Endothelial cell of umbilical vein (primary cell): ENCODE data around the gene PPP2R2C. TPM values are rescaled to one million over a fixed set of nuclear protein-coding genes. Genes with fewer than 3 reads are reported as not detected.

Source experiments
- BruUV-seq: library from RNA; stranded (reverse); fragments of 400-500 nt; replicated peaks from 2 replicates; lab custom pipeline; 2021; lab: Mats Ljungman, UMichigan
- CTCF ChIA-PET: fragments of 300-600, 350-600 bp; sonication (Branson Sonifier 250); formaldehyde crosslinking; loops from one replicate; lab custom pipeline; 2021; ENCODE audit warnings: antibody characterized with exemption, inconsistent platforms; lab: Charles Lee
- POLR2A ChIA-PET: fragments of 300-600, 350-600 bp; sonication (Branson Sonifier 250); formaldehyde crosslinking; loops from one replicate; lab custom pipeline; 2021; ENCODE audit warnings: antibody characterized with exemption, inconsistent platforms; lab: Charles Lee
- DNase-seq: peaks from one replicate; pipeline ENCODE4 v3.0.0-alpha.2; 2011; ENCODE audit warnings: low read depth, low spot score
- FAIRE-seq: peaks from 2 replicates; lab custom pipeline; 2011; peaks lifted over from hg19 to GRCh38; lab: Jason Lieb, UNC
- H2AFZ ChIP-seq: 2 replicates; pipeline ENCODE4 v1.6.0; 2012; ENCODE audit warnings: low read depth, low read length, control low read depth, inconsistent platforms
- H3K27ac ChIP-seq: 2 replicates; pipeline ENCODE4 v1.5.1; 2011; ENCODE audit warnings: low read depth, mild to moderate bottlenecking, control low read depth, low read length, moderate library complexity; ENCODE audit not compliant: insufficient read depth
- H3K27me3 ChIP-seq, 2 experiments: 2 replicates each; pipeline versions ENCODE4 v1.6.0 to v1.6.1; 2011; ENCODE audit warnings: low read length in 2 of 2, mixed read lengths in 1 of 2; ENCODE audit not compliant: control insufficient read depth in 2 of 2, insufficient read depth in 2 of 2
- H3K36me3 ChIP-seq, 2 experiments: 2 replicates in 1 of 2; 3 replicates in 1 of 2; pipeline ENCODE4 v1.5.1; 2011; ENCODE audit warnings: low read length in 2 of 2, mild to moderate bottlenecking in 1 of 2, moderate library complexity in 1 of 2; ENCODE audit not compliant: control insufficient read depth in 2 of 2, insufficient read depth in 2 of 2; ENCODE audit errors: extremely low read depth in 1 of 2
- H3K4me1 ChIP-seq: 3 replicates; pipeline ENCODE4 v1.5.1; 2011; ENCODE audit warnings: mild to moderate bottlenecking, low read length; ENCODE audit not compliant: control insufficient read depth, insufficient read depth; ENCODE audit errors: extremely low read depth
- H3K4me2 ChIP-seq: 2 replicates; pipeline ENCODE4 v1.6.1; 2011; ENCODE audit warnings: low read length, control low read depth, mixed read lengths; ENCODE audit not compliant: insufficient read depth
- H3K4me3 ChIP-seq, 3 experiments: fragments of 200-600 bp in 1 of 3; sonication (generic), shearing (Covaris generic) in 1 of 3; replicated peaks in 1 of 3; 2 replicates each; pipeline ENCODE4 v1.5.1; 2011 to 2016; ENCODE audit warnings: control low read depth in 3 of 3, low read length in 3 of 3, mild to moderate bottlenecking in 2 of 3, inconsistent platforms in 1 of 3, low read depth in 1 of 3, moderate library complexity in 1 of 3; ENCODE audit not compliant: insufficient read depth in 1 of 3
- H3K79me2 ChIP-seq: 2 replicates; pipeline ENCODE4 v1.6.0; 2012; ENCODE audit warnings: low read length, inconsistent platforms; ENCODE audit not compliant: control insufficient read depth, insufficient read depth
- H3K9ac ChIP-seq: replicated peaks from 2 replicates; pipeline ENCODE3; 2011; ENCODE audit warnings: low read length, control low read depth; ENCODE audit not compliant: insufficient read depth; ENCODE audit errors: extremely low read depth
- H3K9me1 ChIP-seq: replicated peaks from 3 replicates; pipeline ENCODE4 v1.6.0; 2011; ENCODE audit warnings: mild to moderate bottlenecking, low read length; ENCODE audit not compliant: control insufficient read depth, insufficient read depth; ENCODE audit errors: extremely low read depth
- H3K9me3 ChIP-seq: replicated peaks from 2 replicates; pipeline ENCODE4 v1.5.1; 2012; ENCODE audit warnings: low read length, inconsistent platforms; ENCODE audit not compliant: control insufficient read depth, insufficient read depth
- H4K20me1 ChIP-seq: replicated peaks from 2 replicates; pipeline ENCODE3; 2011; ENCODE audit warnings: mild to moderate bottlenecking, low read length; ENCODE audit not compliant: control insufficient read depth, insufficient read depth; ENCODE audit errors: extremely low read depth
- CTCF ChIP-seq, 2 donors: IDR thresholded peaks; 1 replicate in 1 of 2; 2 replicates in 1 of 2; pipeline ENCODE4 v1.5.1; 2011; ENCODE audit warnings: low read length in 2 of 2, mild to moderate bottlenecking in 2 of 2, moderate library complexity in 2 of 2, control low read depth in 1 of 2, inconsistent platforms in 1 of 2, low read depth in 1 of 2; ENCODE audit not compliant: insufficient read depth in 1 of 2; ENCODE audit errors: extremely low read depth in 1 of 2
- EZH2 ChIP-seq: IDR thresholded peaks from 2 replicates; pipeline ENCODE4 v1.6.1; 2012; ENCODE audit warnings: borderline replicate concordance, low read depth, mild to moderate bottlenecking, moderate library complexity, low read length, inconsistent platforms; ENCODE audit not compliant: severe bottlenecking
- FOS ChIP-seq: IDR thresholded peaks from 2 replicates; pipeline ENCODE4 v1.6.1; 2011; ENCODE audit warnings: mild to moderate bottlenecking, low read length, moderate library complexity, borderline replicate concordance; ENCODE audit not compliant: insufficient read depth
- GATA2 ChIP-seq: IDR thresholded peaks from 2 replicates; pipeline ENCODE4 v1.7.0; 2011; ENCODE audit warnings: low read depth, mild to moderate bottlenecking, moderate library complexity, mixed read lengths, low read length; ENCODE audit not compliant: insufficient read length, insufficient read depth
- JUN ChIP-seq: IDR thresholded peaks from 2 replicates; pipeline ENCODE4 v1.6.1; 2011; ENCODE audit warnings: borderline replicate concordance, low read depth; ENCODE audit not compliant: insufficient read length, insufficient read depth
- MAX ChIP-seq: IDR thresholded peaks from 2 replicates; pipeline ENCODE4 v1.6.1; 2011; ENCODE audit not compliant: insufficient read depth, insufficient read length
- MYC ChIP-seq: IDR thresholded peaks from one replicate; pipeline ENCODE4 v1.6.1; 2011; ENCODE audit warnings: mild to moderate bottlenecking, low read depth, low read length
- POLR2A ChIP-seq: IDR thresholded peaks from 2 replicates; pipeline ENCODE4 v1.6.1; 2012; ENCODE audit warnings: low read depth, mild to moderate bottlenecking, control low read depth, low read length
- POLR2AphosphoS5 ChIP-seq: IDR thresholded peaks from 2 replicates; pipeline ENCODE4 v1.6.1; 2012; ENCODE audit warnings: low read depth, mild to moderate bottlenecking, control low read depth, low read length, moderate library complexity; ENCODE audit not compliant: insufficient read depth
- dilution Hi-C: fragments of 300-500 bp; cut with MboI; formaldehyde crosslinking; loops from one replicate; pipeline ENCODE4 v1.15.0; 2019; ENCODE audit warnings: low sequenced_read_pairs; ENCODE audit not compliant: extremely low pct_ligation_motif_present
- intact Hi-C: fragments of 100-400 bp; cut with micrococcal nuclease; formaldehyde crosslinking; loops from one replicate; pipeline ENCODE4 v1.10.0; 2022
- polyA plus RNA-seq, 4 experiments: library from polyadenylated mRNA; depleted of rRNA in 3 of 4; stranded (reverse) in 3 of 4; unstranded in 1 of 4; fragments of >200 nt; gene quantifications; 2 replicates each; pipeline versions ENCODE4 v1.2.1 to v1.2.3, GENCODE V29; 2011 to 2012; ENCODE audit warnings: missing spikeins in 1 of 4
- total RNA-seq: library from RNA; stranded (reverse); gene quantifications from 2 replicates; pipeline ENCODE4 v1.2.3, GENCODE V29; 2021

PPP2R2C gene
- total and polyA plus RNA-seq, 2 donors (not counting 3 experiments of a cell fraction or from before 2014, with no cell fraction given) = 0.03 to 0.09 TPM

- ChIA-PET CTCF (no interaction called here), POLR2A (no interaction called here)
- no peaks in the 10 kb centered on the region for H3K9me1 ChIP-seq
- H3K36me3 ChIP-seq = no peaks in the 10 kb centered on the region
- intact Hi-C loops = no loop called here
- H4K20me1 ChIP-seq = no peaks in the 10 kb centered on the region
- no peak overlapping the region for H3K27ac ChIP-seq
- no peak overlapping the region for H3K4me3 ChIP-seq
- H3K9ac ChIP-seq = no peak overlapping the region
- no TSS peak for BruUV-seq
- DNase-seq (no peak), FAIRE-seq (no peak)
- H3K9me3 ChIP-seq = no peaks in the 10 kb centered on the region
- H3K4me2 ChIP-seq = no peak overlapping the region
- dilution Hi-C loops = no loop called here
- H3K27me3 ChIP-seq = no peaks in the 10 kb centered on the region
- no peaks in the 10 kb centered on the region for H3K79me2 ChIP-seq
- no peaks in the 10 kb centered on the region for H3K4me1 ChIP-seq
- no peak overlapping the region for H2AFZ ChIP-seq
- no peak for TF ChIP-seq FOS
- no peak for TF ChIP-seq GATA2
- no peak for TF ChIP-seq JUN
- TF ChIP-seq POLR2A = no peak
- TF ChIP-seq MYC = no peak
- TF ChIP-seq CTCF (IDR thresholded peaks at IDR 0.05; ENCODE audit: extremely low read depth in 1 of 2, insufficient read depth in 1 of 2, low read depth in 1 of 2, low read length in 2 of 2) = no peak
- no peak for TF ChIP-seq POLR2AphosphoS5
- no peak for TF ChIP-seq MAX
- no peak for TF ChIP-seq EZH2
Observed at GRCh38 chr4:6389142-6389825, 83.1 kb downstream of the PPP2R2C start.
